Right cardiac atrium (tissue), 5 donors: Measurements from ENCODE around the gene GPR150. TPM values are rescaled to one million over a fixed set of nuclear protein-coding genes. Genes with fewer than 3 reads are reported as not detected.
"Not testable (repeated sequence)": the region's sequence is repeated elsewhere in the genome, so short reads cannot be mapped to it uniquely, and the experiment has no call there.

Source experiments
- ATAC-seq, 2 donors: fragments of 200-7000 bp; cut with Tn5 transposase; one replicate each; pipeline versions ENCODE4 v1.8.0 to v1.9.1; 2020; ENCODE audit warnings: moderate library complexity in 2 of 2, mild to moderate bottlenecking in 1 of 2
- DNase-seq, 3 donors: peaks; one replicate each; pipeline ENCODE4 v3.0.0-alpha.2; 2020
- H3K27ac ChIP-seq: one replicate; pipeline ENCODE4 v1.5.1; 2013; ENCODE audit warnings: mild to moderate bottlenecking, low read length, control low read depth, moderate library complexity
- H3K27me3 ChIP-seq: one replicate; pipeline ENCODE4 v1.6.1; 2013; ENCODE audit not compliant: control insufficient read depth, insufficient read depth
- H3K4me1 ChIP-seq: one replicate; pipeline ENCODE4 v1.6.1; 2013; ENCODE audit warnings: low read length; ENCODE audit not compliant: control insufficient read depth, insufficient read depth
- H3K4me3 ChIP-seq: one replicate; pipeline ENCODE4 v1.5.1; 2013; ENCODE audit warnings: low read length, control low read depth
- H3K9me3 ChIP-seq: one replicate; pipeline ENCODE4 v1.6.1; 2013; ENCODE audit warnings: low read length; ENCODE audit not compliant: control insufficient read depth
- WGBS: extraction: QIAGEN DNeasy Blood & Tissue Kit; methylation state at CpG from one replicate; pipeline ENCODE4 v1.1.7; 2013; 5-methylcytosine and 5-hydroxymethylcytosine counted together
- intact Hi-C, 4 donors: fragments of 100-400 bp; cut with DNase I; formaldehyde crosslinking; loops; one replicate each; pipeline versions ENCODE4 v1.11.0 to v1.14.0; 2022 to 2023
- polyA plus RNA-seq: library from polyadenylated mRNA; stranded (reverse); fragments of 200-250 nt; gene quantifications from one replicate; pipeline ENCODE4 v1.2.3, GENCODE V29; 2013
- total RNA-seq, 4 donors: library from RNA; stranded (reverse); fragmentation: NEBNext Ultra II Directional; extraction: Animal tissue kit (Norgen Biotek cat#: 25700); gene quantifications; one replicate each; pipeline ENCODE4 v1.2.1, GENCODE V29; 2021
- donor health status: healthy with polysubstance abuse.
- donor health status: DM: no; HTN: yes; CAD: no.
- donor health status: DM: no; HTN: no; CAD: no.
- donor health status: DM: no; HTN: yes; CAD: no; lungs with severe emphysema.
- donor health status: DM: yes; HTN: yes; CAD: no.

The GPR150 gene
- total and polyA plus RNA-seq, 5 donors, result 0.09 to 0.25 (median 0.15) TPM; not detected in 2

DNA sequence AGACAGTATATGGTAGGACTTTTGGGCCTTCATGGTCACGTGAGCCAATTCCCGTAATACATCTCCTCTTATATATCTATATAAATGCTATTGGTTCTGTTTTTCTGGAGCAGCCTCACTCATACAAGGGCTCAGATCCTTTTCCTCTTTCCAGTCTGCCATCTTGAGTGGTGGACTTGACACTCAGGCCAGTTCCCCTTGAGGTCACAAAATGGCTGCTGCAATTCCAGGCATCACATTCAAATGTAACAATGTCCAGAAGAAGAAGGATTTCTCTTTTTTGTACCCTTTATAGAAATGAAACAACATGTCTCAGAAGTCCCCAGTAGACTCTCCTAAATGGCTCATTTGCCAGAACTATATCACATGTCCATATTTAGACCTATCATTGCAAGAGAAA lies 4.5 kb downstream of the GPR150 start:
- intact Hi-C loops, result no loop called here
- DNase-seq, result no peak
- H3K4me3 ChIP-seq, result no peak overlapping the region
- no peak for ATAC-seq
- H3K27me3 ChIP-seq, result no peaks in the 10 kb centered on the region
- no peak overlapping the region for H3K27ac ChIP-seq
- H3K4me1 ChIP-seq, result no peaks in the 10 kb centered on the region
- over 99% methylated on average over 2 of the region's 2 CpGs for WGBS
- H3K9me3 ChIP-seq, result no peaks in the 10 kb centered on the region

DNA sequence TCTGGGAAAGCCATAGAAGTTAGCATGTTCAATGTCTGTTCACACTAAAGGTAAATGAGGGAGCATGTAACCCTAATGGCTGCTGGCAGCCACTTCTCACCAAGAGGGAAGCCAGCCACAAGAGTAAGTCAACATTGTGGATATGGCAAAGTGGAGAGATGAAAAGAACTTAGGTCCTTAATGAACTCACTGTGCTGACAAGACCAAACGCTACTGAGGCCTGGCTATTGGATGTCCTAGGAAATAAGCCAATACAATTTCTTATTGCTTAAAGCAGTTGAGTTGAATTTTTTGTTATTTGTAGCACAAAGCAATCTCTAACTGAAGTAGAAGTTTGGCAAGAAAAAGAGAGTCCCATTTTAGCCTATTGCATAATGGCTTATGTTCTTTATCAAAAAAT lies 6.8 kb downstream of the GPR150 start:
- DNase-seq, result no peak
- Histone ChIP-seq H3K27me3 (no peaks in the 10 kb centered on the region), H3K27ac (no peak overlapping the region), H3K4me1 (no peaks in the 10 kb centered on the region), H3K9me3 (no peaks in the 10 kb centered on the region), H3K4me3 (no peak overlapping the region)
- ATAC-seq, result peak; percentile 39 to 77
- 66% methylated on average over 1 of the region's 1 CpG for WGBS
- intact Hi-C loops, result no loop called here

DNA sequence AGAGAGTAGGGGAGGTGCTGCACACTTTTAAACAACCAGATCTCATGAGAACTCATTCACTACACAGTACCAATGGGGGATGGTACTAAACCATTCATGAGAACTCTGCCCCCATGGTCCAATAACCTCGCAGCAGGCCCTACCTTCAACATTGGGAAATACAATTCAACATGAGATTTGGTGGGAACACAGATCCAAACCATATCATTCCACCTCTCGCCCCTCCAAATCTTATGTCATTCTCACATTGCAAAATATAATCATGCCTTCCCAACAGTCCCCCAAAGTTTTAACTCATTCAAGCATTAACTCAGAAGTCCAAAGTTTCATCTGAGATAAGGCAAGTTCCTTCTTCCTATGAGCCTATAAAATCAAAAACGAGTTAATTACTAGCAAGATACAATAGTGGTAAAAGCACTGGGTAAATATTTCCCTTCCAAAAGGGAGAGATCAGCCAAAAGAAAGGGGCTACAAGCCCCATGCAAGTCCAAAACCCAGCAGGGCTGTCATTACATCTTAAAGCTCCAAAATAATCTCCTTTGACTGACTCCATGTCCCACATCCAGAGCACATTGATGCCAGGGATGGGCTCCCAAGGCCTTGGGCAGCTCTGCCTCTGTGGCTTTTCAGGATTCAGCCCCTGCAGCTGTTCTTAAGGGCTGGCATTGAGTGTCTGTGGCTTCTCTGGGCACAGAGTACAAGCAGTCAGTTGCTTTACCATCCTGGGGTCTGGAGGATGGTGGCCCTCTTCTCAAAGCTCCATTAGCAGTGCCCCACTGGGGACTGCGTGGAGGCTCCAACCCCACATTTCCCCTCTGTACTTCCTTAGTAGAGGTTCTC lies 8.3 kb downstream of the GPR150 start:
- H3K27ac ChIP-seq, result no peak overlapping the region
- DNase-seq (no peak), ATAC-seq (no peak)
- no peaks in the 10 kb centered on the region for H3K9me3 ChIP-seq
- WGBS, result 84% methylated on average over 4 of the region's 4 CpGs
- H3K4me3 ChIP-seq, result no peak overlapping the region
- no peaks in the 10 kb centered on the region for H3K4me1 ChIP-seq
- no peaks in the 10 kb centered on the region for H3K27me3 ChIP-seq
- intact Hi-C loops, result no loop called here

DNA sequence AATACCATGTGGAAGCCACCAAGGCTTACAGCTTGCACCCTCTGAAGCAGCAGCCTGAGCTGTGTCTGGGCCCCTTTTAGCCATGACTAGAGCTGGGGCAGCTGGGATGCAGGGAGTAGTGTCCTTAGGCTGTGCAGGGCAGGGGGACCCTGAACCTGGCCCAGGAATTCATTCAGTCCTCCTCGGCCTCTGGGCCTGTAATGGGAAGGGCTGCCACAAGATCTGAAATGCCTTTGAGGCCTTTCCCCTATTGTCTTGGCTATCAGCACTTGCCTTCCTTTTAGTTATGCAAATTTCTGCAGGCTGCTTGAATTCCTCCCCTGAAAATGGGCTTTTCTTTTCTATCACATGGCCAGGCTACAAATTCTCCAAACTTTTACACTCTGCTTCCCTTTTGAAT lies 9.0 kb downstream of the GPR150 start:
- Histone ChIP-seq H3K9me3 (no peaks in the 10 kb centered on the region), H3K4me3 (no peak overlapping the region), H3K4me1 (no peaks in the 10 kb centered on the region), H3K27ac (no peak overlapping the region), H3K27me3 (no peaks in the 10 kb centered on the region)
- WGBS, result 76% methylated on average over 1 of the region's 1 CpG
- intact Hi-C loops, result no loop called here
- ATAC-seq (no peak), DNase-seq (no peak)

DNA sequence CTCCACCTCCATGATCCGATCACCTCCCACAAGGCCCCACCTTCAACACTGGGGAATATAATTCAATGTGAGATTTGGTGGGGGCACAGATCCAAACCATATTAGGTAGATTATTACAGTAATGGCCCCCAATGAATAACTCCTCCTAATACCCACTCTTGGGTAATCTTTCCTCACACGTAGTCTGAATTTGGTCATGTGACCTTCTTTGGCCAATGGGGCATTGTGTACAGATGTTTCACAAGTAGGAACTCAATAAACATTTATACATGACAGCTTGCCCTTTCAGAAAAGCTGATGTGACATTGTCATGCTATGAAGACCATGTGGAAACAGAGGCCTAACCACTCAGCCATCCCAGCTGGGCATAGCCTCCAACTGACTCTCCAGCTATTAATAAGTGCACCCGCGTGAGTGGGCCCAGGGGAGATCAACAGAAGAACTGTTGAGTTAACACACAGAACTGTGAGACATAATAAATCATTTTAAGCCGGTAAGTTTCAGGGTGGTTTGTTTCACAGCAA lies 10.6 kb downstream of the GPR150 start:
- Histone ChIP-seq H3K27ac (no peak overlapping the region), H3K4me1 (no peaks in the 10 kb centered on the region), H3K4me3 (no peak overlapping the region), H3K27me3 (no peaks in the 10 kb centered on the region), H3K9me3 (no peaks in the 10 kb centered on the region)
- intact Hi-C loops, result no loop called here
- ATAC-seq (no peak), DNase-seq (no peak)
- 92% methylated on average over 5 of the region's 5 CpGs for WGBS

DNA sequence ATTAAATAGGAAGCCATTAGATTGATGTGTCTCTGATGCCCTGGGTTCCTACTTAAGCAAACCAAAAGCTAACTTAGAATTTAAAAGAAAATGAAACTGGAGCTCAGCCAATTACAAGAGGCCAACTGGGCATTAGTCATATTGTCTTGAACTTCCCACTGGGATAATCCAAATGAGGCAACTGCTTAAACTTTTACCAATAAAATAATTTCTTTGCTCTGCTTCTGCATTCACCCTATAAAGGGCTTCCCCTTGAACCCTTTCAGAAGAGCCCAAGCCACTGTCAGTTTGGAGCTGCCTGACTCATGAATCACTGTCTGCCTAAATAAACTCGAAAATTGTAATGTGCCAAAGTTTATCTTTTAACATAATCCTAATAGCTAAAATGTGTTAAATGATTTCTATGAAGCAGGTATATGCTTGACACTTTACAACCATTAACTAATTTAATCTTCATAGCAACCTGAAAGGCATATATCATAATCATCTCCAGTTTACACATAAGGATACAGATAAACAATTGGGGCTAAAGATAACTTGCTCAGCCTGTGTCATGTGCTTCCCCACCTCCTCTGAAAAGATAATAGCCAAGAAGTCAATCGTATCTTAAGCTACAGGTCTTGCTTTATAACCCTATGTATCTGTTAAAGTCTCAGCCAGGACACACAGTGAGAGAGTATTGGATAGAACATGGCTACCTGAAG lies 11.5 kb downstream of the GPR150 start:
- intact Hi-C loops, result no loop called here
- peak; percentile 12 to 38 for ATAC-seq

DNA sequence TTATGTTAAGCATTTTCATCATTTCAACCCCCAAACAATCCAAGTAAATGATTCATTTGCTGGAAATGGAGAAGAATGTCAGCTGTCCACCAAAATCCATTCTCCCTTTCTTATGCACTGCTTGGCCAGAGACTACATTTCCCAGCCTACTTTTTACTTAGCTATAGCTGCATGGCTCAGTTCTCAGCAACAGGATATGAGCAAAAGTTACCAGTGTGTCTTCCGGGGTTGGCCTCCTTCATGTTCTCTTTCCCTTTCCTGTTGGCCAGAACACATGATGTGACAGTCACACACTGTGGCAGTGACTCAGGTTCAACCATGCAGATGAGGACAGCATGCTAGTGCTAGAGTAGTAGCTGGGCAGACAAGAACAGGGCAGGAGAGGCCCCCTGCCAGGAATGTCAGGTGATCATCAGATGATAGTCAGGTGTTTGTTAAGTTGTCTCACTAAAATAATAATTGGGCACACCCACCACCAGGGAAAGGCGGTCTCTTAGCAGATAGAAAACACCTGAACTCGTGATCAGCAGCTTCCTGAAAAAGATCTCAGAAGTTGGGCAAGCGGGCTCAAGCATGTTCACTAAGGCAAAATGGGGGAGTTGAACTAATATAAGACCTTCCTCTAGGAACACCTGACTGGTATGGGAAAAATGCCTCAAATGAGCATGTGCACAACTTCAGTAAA lies 12.2 kb downstream of the GPR150 start:
- intact Hi-C loops, result no loop called here

More for the DNA sequence above, 11.5 kb downstream of the GPR150 start:
- Histone ChIP-seq H3K27ac (no peak overlapping the region), H3K4me1 (no peaks in the 10 kb centered on the region), H3K4me3 (no peak overlapping the region), H3K27me3 (no peaks in the 10 kb centered on the region), H3K9me3 (no peaks in the 10 kb centered on the region)
- WGBS, result 49% methylated on average over 2 of the region's 2 CpGs
- DNase-seq, result no peak

DNA sequence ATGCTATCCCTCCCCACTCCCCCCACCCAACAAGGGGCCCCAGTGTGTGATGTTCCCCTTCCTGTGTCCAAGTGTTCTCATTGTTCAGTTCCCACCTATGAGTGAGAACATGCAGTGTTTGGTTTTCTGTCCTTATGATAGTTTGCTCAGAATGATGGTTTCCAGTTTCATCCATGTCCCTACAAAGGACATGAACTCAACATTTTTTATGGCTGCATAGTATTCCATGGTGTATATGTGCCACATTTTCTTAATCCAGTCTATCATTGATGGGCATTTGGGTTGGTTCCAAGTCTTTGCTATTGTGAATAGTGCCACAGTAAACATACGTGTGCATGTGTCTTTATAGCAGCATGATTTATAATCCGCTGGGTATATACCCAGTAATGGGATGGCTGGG lies 13.1 kb downstream of the GPR150 start:
- ATAC-seq, H3K27ac ChIP-seq, H3K27me3 ChIP-seq, H3K4me1 ChIP-seq, DNase-seq, H3K4me3 ChIP-seq, intact Hi-C loops, H3K9me3 ChIP-seq: not testable (repeated sequence)
- 98% methylated on average over 2 of the region's 2 CpGs for WGBS

More for the DNA sequence above, 12.2 kb downstream of the GPR150 start:
- Histone ChIP-seq H3K9me3 (no peaks in the 10 kb centered on the region), H3K4me1 (no peaks in the 10 kb centered on the region), H3K27me3 (no peaks in the 10 kb centered on the region), H3K4me3 (no peak overlapping the region), H3K27ac (no peak overlapping the region)
- WGBS, result 82% methylated on average over 4 of the region's 4 CpGs
- DNase-seq, result no peak
- ATAC-seq, result peak; percentile 52 to 83

DNA sequence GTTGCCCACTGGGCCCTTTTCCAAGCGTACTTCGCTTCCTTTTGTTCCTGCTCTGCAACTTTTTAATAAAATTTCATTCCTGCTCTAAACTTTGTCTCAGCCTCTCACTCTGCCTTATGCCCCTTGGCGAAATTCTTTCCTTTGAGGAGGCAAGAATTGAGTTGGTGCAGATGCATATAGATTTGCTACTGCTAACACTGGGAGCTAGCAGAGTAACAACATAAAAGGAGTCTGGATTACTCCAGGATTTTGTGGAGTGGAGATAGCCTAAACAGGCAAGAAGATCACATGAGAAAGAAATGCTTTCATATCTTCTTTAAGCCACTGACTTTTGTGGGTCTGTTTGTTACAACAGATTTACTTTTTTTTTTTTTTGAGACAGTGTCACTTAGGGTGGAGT lies 13.8 kb downstream of the GPR150 start:
- WGBS, result 97% methylated on average over 3 of the region's 3 CpGs
- Histone ChIP-seq H3K4me1 (no peaks in the 10 kb centered on the region), H3K27me3 (no peaks in the 10 kb centered on the region), H3K9me3 (no peaks in the 10 kb centered on the region), H3K4me3 (no peak overlapping the region), H3K27ac (no peak overlapping the region)
- intact Hi-C loops, result no loop called here
- no peak for DNase-seq
- ATAC-seq, result no peak

DNA sequence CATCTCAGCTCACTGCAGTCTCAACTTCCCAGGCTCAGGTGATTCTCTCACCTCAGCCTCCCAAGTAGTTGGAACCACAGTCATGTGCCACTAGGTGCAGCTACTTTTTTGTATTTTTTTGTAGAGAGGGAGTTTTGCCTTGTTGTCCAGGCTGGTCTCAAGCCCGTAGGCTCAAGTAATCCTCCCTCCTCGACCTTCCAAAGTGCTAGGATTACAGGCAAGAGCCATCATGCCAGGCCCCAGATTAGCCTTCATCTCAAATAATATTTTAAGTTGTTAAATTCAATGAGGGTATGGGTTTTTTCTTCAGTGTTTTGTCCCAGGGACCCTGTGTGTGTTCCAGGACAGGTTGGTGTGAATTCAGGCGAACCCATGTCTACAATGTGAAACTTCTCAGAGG lies 14.2 kb downstream of the GPR150 start:
- Histone ChIP-seq H3K27ac (no peak overlapping the region), H3K27me3 (no peaks in the 10 kb centered on the region), H3K4me1 (no peaks in the 10 kb centered on the region), H3K4me3 (no peak overlapping the region), H3K9me3 (no peaks in the 10 kb centered on the region)
- DNase-seq (no peak), ATAC-seq (no peak)
- intact Hi-C loops, result no loop called here
- WGBS, result 95% methylated on average over 3 of the region's 3 CpGs

DNA sequence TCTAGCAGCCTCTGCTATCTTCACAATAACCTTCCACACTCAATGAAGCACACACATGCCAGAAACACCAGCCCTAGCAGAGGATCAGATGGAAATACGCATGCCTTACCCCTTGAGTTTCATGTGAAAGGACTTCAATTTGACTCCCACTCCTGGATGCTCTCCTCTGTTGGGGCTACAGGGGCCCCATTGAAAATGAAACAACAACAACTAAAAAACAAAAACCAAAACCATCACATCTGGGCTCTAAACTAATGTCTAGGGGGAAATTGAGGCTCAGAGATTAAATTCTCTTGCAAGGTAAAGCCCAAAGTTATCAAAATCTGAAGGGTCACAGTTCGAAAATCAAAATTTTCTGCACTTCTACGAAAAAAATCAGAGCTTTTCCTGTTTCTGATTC lies 18.7 kb downstream of the GPR150 start:
- Histone ChIP-seq H3K27ac (no peak overlapping the region), H3K4me3 (no peak overlapping the region), H3K9me3 (no peaks in the 10 kb centered on the region), H3K4me1 (peaks cover 2% of the 10 kb centered on the region), H3K27me3 (no peaks in the 10 kb centered on the region)
- ATAC-seq (no peak), DNase-seq (no peak)
- intact Hi-C loops, result no loop called here
- WGBS, result 69% methylated on average over 3 of the region's 3 CpGs
